Activated T-cell treated with anti-CD3 and anti-CD28 coated beads, Interleukin-2, amount 50 U/mL, for 72 hours (primary cell): ENCODE results near the gene TFDP2. TPM values are rescaled to one million over a fixed set of nuclear protein-coding genes. Genes with fewer than 3 reads are reported as not detected.
A peak's percentile ranks its signal among the peaks of the same experiment; 100 is the strongest.

ENCODE experiments used
- ATAC-seq, 2 donors: fragments of 150-1000 bp; cut with Tn5 transposase; replicated peaks in 1 of 2; 2 replicates each; pipeline ENCODE4 v1.10.0; 2021; ENCODE audit warnings: moderate library complexity in 2 of 2, mild to moderate bottlenecking in 1 of 2
- DNase-seq, 2 donors: peaks; one replicate each; pipeline ENCODE4 v3.0.0; 2021 to 2022; ENCODE audit warnings: mixed read lengths in 1 of 2
- H3K27ac Mint-ChIP-seq: one replicate; pipeline ENCODE4 v1.8.0; 2022; ENCODE audit warnings: mild to moderate bottlenecking, moderate library complexity, mixed read lengths
- H3K27me3 Mint-ChIP-seq: one replicate; pipeline ENCODE4 v1.8.0; 2022; ENCODE audit warnings: low read depth, mixed read lengths
- H3K36me3 Mint-ChIP-seq, 2 donors: one replicate each; pipeline ENCODE4 v1.8.0; 2022; ENCODE audit warnings: mixed read lengths in 2 of 2, mild to moderate bottlenecking in 1 of 2; ENCODE audit not compliant: insufficient read depth in 2 of 2
- H3K4me1 Mint-ChIP-seq: one replicate; pipeline ENCODE4 v1.8.0; 2022; ENCODE audit warnings: low read depth, mixed read lengths
- H3K4me3 Mint-ChIP-seq, 2 donors: one replicate each; pipeline ENCODE4 v1.8.0; 2022; ENCODE audit warnings: mild to moderate bottlenecking in 2 of 2, mixed read lengths in 2 of 2, moderate library complexity in 2 of 2
- H3K9me3 Mint-ChIP-seq, 2 donors: one replicate each; pipeline ENCODE4 v1.8.0; 2022; ENCODE audit warnings: mixed read lengths in 2 of 2
- total RNA-seq, 2 donors: library from RNA; stranded (reverse); gene quantifications; one replicate each; pipeline ENCODE4 v1.2.3, GENCODE V29; 2022

The TFDP2 gene
- total RNA-seq, 2 donors from 2014 or later = 52.6 to 55.8 TPM

DNA sequence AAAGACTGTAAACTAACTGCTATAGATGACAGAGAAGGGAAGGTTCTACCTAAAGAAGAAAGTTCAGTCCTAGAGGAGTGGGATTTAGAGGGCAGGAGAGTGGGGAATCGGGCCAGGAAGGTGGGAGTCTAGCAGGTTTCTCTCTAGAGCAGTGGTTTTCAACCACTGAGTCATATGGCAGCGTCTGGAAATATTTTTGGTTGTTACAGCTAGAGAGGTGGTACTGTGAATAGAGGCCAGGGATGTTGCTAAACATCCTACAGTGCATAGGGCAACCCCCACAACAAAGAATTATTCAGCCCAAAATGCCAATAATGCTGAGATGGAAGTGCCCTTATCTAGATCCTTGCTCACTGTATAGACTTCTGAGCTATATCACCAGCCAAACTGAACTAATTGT is 244.2 kb downstream of the TFDP2 start:
- H3K36me3 Mint-ChIP-seq = peaks cover 11 to 39% of the 10 kb centered on the region in 2 donors
- no peaks in the 10 kb centered on the region for H3K27me3 Mint-ChIP-seq
- no peak overlapping the region for H3K4me3 Mint-ChIP-seq
- H3K4me1 Mint-ChIP-seq = peaks cover 16% of the 10 kb centered on the region
- DNase-seq = no peak
- peak in 1 of 2 donors; percentile 30 for ATAC-seq
- peak overlapping the region; percentile 56 for H3K27ac Mint-ChIP-seq
- peaks cover 0 to 2% of the 10 kb centered on the region in 2 donors for H3K9me3 Mint-ChIP-seq

DNA sequence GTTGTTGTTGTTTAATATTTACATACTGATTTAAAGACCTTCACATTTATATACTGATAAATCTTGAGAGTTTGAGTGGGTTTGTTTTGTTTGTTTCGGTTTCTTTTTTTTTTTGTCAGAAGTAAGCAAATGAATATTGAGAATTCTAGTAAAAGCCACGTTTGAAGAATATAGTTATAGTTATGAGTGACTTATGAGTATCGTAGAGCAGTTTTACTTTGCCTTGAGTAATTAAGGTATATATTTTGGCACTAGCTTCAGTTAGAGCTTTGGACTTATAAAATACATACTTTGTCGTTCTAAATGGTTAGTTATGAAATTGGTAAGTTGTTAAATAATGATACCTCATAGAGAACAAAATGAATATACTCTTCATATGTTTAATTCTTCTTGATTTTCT is 245.1 kb downstream of the TFDP2 start:
- DNase-seq (no peak), ATAC-seq (peak; percentile 31 to 83)
- Mint-ChIP-seq H3K4me3 (peak overlapping the region in 1 of 2 donors; percentile 34), H3K36me3 (peaks cover 7 to 44% of the 10 kb centered on the region in 2 donors), H3K4me1 (peaks cover 18% of the 10 kb centered on the region), H3K27ac (peak overlapping the region; percentile 56), H3K27me3 (no peaks in the 10 kb centered on the region), H3K9me3 (peaks cover 0 to 2% of the 10 kb centered on the region in 2 donors)

DNA sequence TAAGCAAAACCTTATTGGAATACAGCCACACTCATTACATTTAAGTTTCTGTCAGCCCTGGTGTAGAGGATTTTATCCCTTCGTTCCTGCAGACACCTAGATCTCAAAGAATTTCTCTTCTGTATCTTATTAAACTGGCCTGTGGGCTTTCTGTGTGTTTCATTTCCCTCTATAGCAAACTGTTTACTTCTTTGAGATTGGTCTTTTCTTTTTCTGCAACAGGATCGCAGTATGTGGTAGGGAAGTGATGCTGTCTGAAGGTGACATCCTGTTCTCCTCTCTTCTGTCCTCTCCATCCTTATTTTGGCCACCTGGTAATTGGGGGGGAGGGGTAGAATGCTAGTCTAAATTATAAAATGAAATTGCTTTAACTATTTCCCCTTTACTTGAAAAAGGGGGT is 247.4 kb downstream of the TFDP2 start:
- Mint-ChIP-seq H3K4me1 (peaks cover 23% of the 10 kb centered on the region), H3K27ac (no peak overlapping the region), H3K36me3 (peaks cover 6 to 41% of the 10 kb centered on the region in 2 donors), H3K4me3 (no peak overlapping the region), H3K9me3 (peaks cover 0 to 2% of the 10 kb centered on the region in 2 donors), H3K27me3 (no peaks in the 10 kb centered on the region)
- ATAC-seq = no peak
- DNase-seq = no peak

DNA sequence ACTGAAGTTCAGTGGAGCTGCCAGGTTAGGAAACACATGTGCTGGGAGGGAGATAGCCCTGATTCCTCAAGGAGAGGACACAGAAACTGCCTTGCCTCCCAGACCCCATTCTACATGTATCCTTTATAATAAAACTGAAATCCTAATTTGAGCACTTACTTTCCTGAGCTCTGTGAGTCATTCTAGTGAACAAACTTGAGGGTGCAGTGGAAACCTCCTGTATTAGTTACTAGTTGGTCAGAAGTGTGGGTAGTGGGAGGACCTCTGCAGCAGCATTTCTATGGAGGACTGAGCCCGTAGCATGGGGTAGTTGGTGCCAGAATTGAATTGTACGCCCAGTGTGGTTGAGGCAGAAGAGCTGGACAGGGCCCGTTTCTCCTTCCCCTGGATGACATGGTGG is 249.0 kb downstream of the TFDP2 start:
- Mint-ChIP-seq H3K27me3 (no peaks in the 10 kb centered on the region), H3K36me3 (peaks cover 6 to 42% of the 10 kb centered on the region in 2 donors), H3K4me3 (no peak overlapping the region), H3K27ac (no peak overlapping the region), H3K4me1 (peaks cover 35% of the 10 kb centered on the region), H3K9me3 (peaks cover 0 to 2% of the 10 kb centered on the region in 2 donors)
- ATAC-seq = peak; percentile 56 to 64
- DNase-seq = no peak

DNA sequence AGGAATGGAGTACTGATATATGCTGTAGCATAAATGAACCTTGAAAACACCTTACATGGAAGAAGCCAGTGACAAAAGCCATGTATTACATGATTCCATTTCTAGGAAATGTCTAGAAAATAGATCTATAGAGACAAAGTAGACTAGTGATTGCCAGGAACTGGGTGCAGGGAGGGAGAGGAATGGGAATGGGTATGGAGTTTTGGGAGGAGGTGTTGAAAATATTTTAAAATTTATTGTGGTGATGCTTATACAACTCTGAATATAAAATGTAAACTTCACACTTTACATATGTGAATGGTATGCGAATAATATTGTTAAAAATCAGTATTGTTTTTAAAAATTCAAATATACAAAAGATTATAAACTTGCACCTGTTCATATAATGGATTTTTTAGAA is 250.4 kb downstream of the TFDP2 start:
- Mint-ChIP-seq H3K36me3 (peaks cover 6 to 43% of the 10 kb centered on the region in 2 donors), H3K4me3 (no peak overlapping the region), H3K27me3 (no peaks in the 10 kb centered on the region), H3K9me3 (peaks cover 0 to 2% of the 10 kb centered on the region in 2 donors), H3K4me1 (peaks cover 37% of the 10 kb centered on the region), H3K27ac (no peak overlapping the region)
- DNase-seq = no peak
- no peak for ATAC-seq

DNA sequence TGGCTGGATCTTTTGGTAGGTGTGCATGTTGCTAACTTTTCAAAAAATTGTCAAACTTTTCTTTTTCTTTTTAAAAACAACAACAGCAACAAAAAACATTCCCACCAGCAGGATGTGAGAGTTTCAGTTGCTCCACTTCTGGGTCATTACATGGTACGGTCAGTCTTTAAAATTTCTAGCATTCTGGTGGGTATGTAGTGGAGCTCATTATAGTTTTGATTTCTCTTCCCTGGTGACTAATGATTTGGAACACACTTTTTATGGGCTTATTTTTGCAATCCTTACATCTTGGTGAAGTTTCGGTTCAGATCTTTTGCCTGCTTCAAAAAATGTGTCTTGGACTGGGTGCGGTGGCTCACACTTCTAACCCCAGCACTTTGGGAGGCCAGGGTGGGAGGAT is 253.6 kb downstream of the TFDP2 start:
- H3K4me1 Mint-ChIP-seq = peaks cover 49% of the 10 kb centered on the region
- ATAC-seq (no peak), DNase-seq (no peak)
- peak overlapping the region; percentile 38 for H3K27ac Mint-ChIP-seq
- H3K36me3 Mint-ChIP-seq = peaks cover 6 to 46% of the 10 kb centered on the region in 2 donors
- H3K4me3 Mint-ChIP-seq = no peak overlapping the region
- H3K27me3 Mint-ChIP-seq = no peaks in the 10 kb centered on the region
- H3K9me3 Mint-ChIP-seq = peaks cover 0 to 2% of the 10 kb centered on the region in 2 donors

DNA sequence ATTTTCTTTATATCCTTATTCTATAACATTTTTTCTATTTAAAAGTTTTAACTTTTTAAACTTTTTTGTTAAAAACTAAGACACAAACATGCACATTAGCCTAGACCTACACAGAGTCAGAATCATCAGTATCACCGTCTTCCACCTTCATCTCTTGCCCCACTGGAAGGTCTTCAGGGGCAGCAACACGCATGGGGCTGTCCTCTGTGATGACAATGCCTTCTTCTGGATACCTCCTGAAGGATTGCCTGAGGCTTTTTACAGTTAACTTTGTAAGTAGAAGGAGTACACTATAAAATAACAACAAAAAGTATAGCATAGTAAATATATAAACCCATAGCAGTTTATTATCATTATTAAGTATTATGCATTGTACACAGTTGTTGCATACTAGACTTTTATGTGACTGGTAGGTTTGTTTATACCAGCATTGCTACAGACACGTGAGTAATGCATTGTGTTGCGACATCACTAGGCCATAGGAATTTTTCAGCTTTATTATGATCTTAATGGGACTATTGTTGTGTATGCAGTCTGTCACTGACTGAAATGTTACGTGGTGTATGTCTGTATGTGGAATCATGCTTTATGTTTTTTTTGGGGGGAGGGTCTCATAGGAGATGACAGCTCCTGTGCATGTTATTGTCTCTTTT is 254.7 kb downstream of the TFDP2 start:
- no peak for ATAC-seq
- Mint-ChIP-seq H3K36me3 (peaks cover 3 to 37% of the 10 kb centered on the region in 2 donors), H3K9me3 (no peaks in the 10 kb centered on the region), H3K27ac (no peak overlapping the region), H3K4me1 (peaks cover 45% of the 10 kb centered on the region), H3K27me3 (no peaks in the 10 kb centered on the region), H3K4me3 (no peak overlapping the region)
- no peak for DNase-seq

Other genes with a start within 250 kb of the TFDP2 start
- gene GK5, start 76.0 kb upstream of the TFDP2 start, total RNA-seq = 10 to 100 TPM; 10.1 to 12.0 TPM